Mucosa of gallbladder (tissue), 1 donor: ENCODE measurements around the gene GOSR2. TPM values are rescaled to one million over a fixed set of nuclear protein-coding genes. Genes with fewer than 3 reads are reported as not detected.

Experiments used
- DNase-seq: peaks from one replicate; pipeline ENCODE4 v3.0.0-alpha.2; 2020; ENCODE audit warnings: low spot score
- total RNA-seq: library from RNA; stranded (reverse); gene quantifications from one replicate; pipeline ENCODE4 v1.2.1, GENCODE V29; 2021
- donor health status: DM: no; HTN: no; CAD: no.

Gene GOSR2
- total RNA-seq = 47.8 TPM

- DNase-seq = peak; percentile 88
These were observed at the start of gene GOSR2 for GRCh38 chr17:46922804-46923635. TSS of gene GOSR2 (plus strand) at chr17:46923160. CDS start at chr17:46923193, 33 bp downstream.

GRCh38 chr17:46873941-46874645 is 48.9 kb upstream of the GOSR2 start:
- no peak for DNase-seq

GRCh38 chr17:46874906-46875305 is 48.1 kb upstream of the GOSR2 start:
- no peak for DNase-seq

- no peak for DNase-seq
These were observed 47.1 kb upstream of the GOSR2 start for GRCh38 chr17:46875849-46876352.

- DNase-seq = peak; percentile 52
These were observed 46.5 kb upstream of the GOSR2 start for GRCh38 chr17:46876353-46876887.

GRCh38 chr17:46876926-46877325 is 46.0 kb upstream of the GOSR2 start:
- DNase-seq = no peak

- no peak for DNase-seq
These were observed 45.5 kb upstream of the GOSR2 start for GRCh38 chr17:46877466-46877865.

GRCh38 chr17:46878055-46878454 is 44.9 kb upstream of the GOSR2 start:
- DNase-seq = no peak

GRCh38 chr17:46879101-46879500 is 43.9 kb upstream of the GOSR2 start:
- no peak for DNase-seq

GRCh38 chr17:46881015-46881414 is 41.9 kb upstream of the GOSR2 start:
- no peak for DNase-seq

GRCh38 chr17:46882666-46883065 is 40.3 kb upstream of the GOSR2 start:
- DNase-seq = no peak

GRCh38 chr17:46883871-46884520 is 39.0 kb upstream of the GOSR2 start:
- no peak for DNase-seq

GRCh38 chr17:46884552-46884951 is 38.4 kb upstream of the GOSR2 start:
- DNase-seq = no peak

GRCh38 chr17:46885415-46886309 is 37.3 kb upstream of the GOSR2 start:
- DNase-seq = no peak

- DNase-seq = no peak
These were observed 36.7 kb upstream of the GOSR2 start for GRCh38 chr17:46886310-46886663.

- DNase-seq = no peak
These were observed 35.2 kb upstream of the GOSR2 start for GRCh38 chr17:46887717-46888116.

GRCh38 chr17:46888727-46889126 is 34.2 kb upstream of the GOSR2 start:
- DNase-seq = no peak

- no peak for DNase-seq
These were observed 33.4 kb upstream of the GOSR2 start for GRCh38 chr17:46889519-46889918.

GRCh38 chr17:46889992-46890564 is 32.9 kb upstream of the GOSR2 start:
- DNase-seq = no peak

GRCh38 chr17:46890638-46891037 is 32.3 kb upstream of the GOSR2 start:
- DNase-seq = no peak

GRCh38 chr17:46892192-46892703 is 30.7 kb upstream of the GOSR2 start:
- no peak for DNase-seq
